GM18909 (cell line): ENCODE data around the gene KCNMB3.
A peak's percentile ranks its signal among the peaks of the same experiment; 100 is the strongest.
"Not testable (repeated sequence)": the region's sequence is repeated elsewhere in the genome, so short reads cannot be mapped to it uniquely, and the experiment has no call there.

ENCODE experiments used
- ATAC-seq: cut with Tn5 transposase; IDR thresholded peaks from one replicate; pipeline ENCODE4 v1.9.1; 2021; ENCODE audit warnings: mild to moderate bottlenecking; ENCODE audit not compliant: unreplicated experiment, poor library complexity

The KCNMB3 gene

GRCh38 chr3:179265092-179265491 lies 14.2 kb upstream of the KCNMB3 start:
- ATAC-seq, result no peak

GRCh38 chr3:179264449-179264848 lies 13.5 kb upstream of the KCNMB3 start:
- no peak for ATAC-seq

GRCh38 chr3:179263134-179263533 lies 12.2 kb upstream of the KCNMB3 start:
- no peak for ATAC-seq

- peak; percentile 93 for ATAC-seq
Measured at GRCh38 chr3:179260949-179261765, 10.2 kb upstream of the KCNMB3 start.

- not testable (repeated sequence) for ATAC-seq
Measured at GRCh38 chr3:179259959-179260756, 9.2 kb upstream of the KCNMB3 start.

- no peak for ATAC-seq
Measured at GRCh38 chr3:179258820-179259219, 7.9 kb upstream of the KCNMB3 start.

GRCh38 chr3:179257742-179258141 lies 6.8 kb upstream of the KCNMB3 start:
- not testable (repeated sequence) for ATAC-seq

- no peak for ATAC-seq
Measured at GRCh38 chr3:179256813-179257212, 5.9 kb upstream of the KCNMB3 start.

- ATAC-seq, result no peak
Measured at GRCh38 chr3:179247289-179248015, 3.5 kb downstream of the KCNMB3 start.

- ATAC-seq, result no peak
Measured at GRCh38 chr3:179244878-179245277, 6.0 kb downstream of the KCNMB3 start.

- not testable (repeated sequence) for ATAC-seq
Measured at GRCh38 chr3:179242859-179243258, 8.1 kb downstream of the KCNMB3 start.

GRCh38 chr3:179240299-179240698 lies 10.6 kb downstream of the KCNMB3 start:
- ATAC-seq, result peak; percentile 52

GRCh38 chr3:179236669-179237301 lies 14.1 kb downstream of the KCNMB3 start:
- peak; percentile 83 for ATAC-seq

- ATAC-seq, result no peak
Measured at GRCh38 chr3:179234199-179234598, 16.7 kb downstream of the KCNMB3 start.

GRCh38 chr3:179233043-179233442 lies 17.9 kb downstream of the KCNMB3 start:
- no peak for ATAC-seq

GRCh38 chr3:179229177-179229576 lies 21.7 kb downstream of the KCNMB3 start:
- ATAC-seq, result no peak

GRCh38 chr3:179227349-179227748 lies 23.6 kb downstream of the KCNMB3 start:
- ATAC-seq, result no peak

GRCh38 chr3:179224584-179224983 lies 26.3 kb downstream of the KCNMB3 start:
- ATAC-seq, result no peak

- ATAC-seq, result no peak
Measured at GRCh38 chr3:179223548-179223947, 27.4 kb downstream of the KCNMB3 start.

- ATAC-seq, result not testable (repeated sequence)
Measured at GRCh38 chr3:179218213-179218612, 32.7 kb downstream of the KCNMB3 start.
